Measurements from ENCODE around the gene CDH23. TPM values are rescaled to one million over a fixed set of nuclear protein-coding genes. Genes with fewer than 3 reads are reported as not detected.

Gene CDH23
- total RNA-seq, 2 experiments from 2014 or later, result 4.6 to 5.2 TPM

GRCh38 chr10:71363936-71364335 lies 32.8 kb upstream of the CDH23 start:
- no peak for ATAC-seq (ENCODE audit: poor library complexity)
- no peaks in the 10 kb centered on the region for H3K9me3 Mint-ChIP-seq
- no peak overlapping the region for H3K27ac Mint-ChIP-seq
- POLR2A ChIA-PET, result no interaction called here
- no peaks in the 10 kb centered on the region for H3K9me3 ChIP-seq (ENCODE audit: control insufficient read depth in 1 of 2, insufficient read depth in 1 of 2, low read length in 2 of 2)
- H3K27ac ChIP-seq (ENCODE audit: low read depth in 1 of 2, low read length in 2 of 2), result no peak overlapping the region
- CTCF ChIA-PET, result no interaction called here
- no peak overlapping the region for H3K4me3 Mint-ChIP-seq
- H3K27me3 Mint-ChIP-seq, result no peaks in the 10 kb centered on the region
- H3K36me3 Mint-ChIP-seq (ENCODE audit: low read depth), result peaks cover 36% of the 10 kb centered on the region
- no peaks in the 10 kb centered on the region for H3K4me1 Mint-ChIP-seq (ENCODE audit: low read depth)
- H3K4me1 ChIP-seq (ENCODE audit: insufficient read depth, low read length), result no peaks in the 10 kb centered on the region
- TF ChIP-seq CTCF (IDR thresholded peaks at IDR 0.05), result no peak
- no peak for DNase-seq
- intact Hi-C loops (cut with DNase I, micrococcal nuclease), result no loop called here
- peaks cover 2% of the 10 kb centered on the region for H3K36me3 ChIP-seq (ENCODE audit: insufficient read depth, low read length)
- H3K27me3 ChIP-seq (ENCODE audit: control insufficient read depth in 1 of 2, insufficient read depth in 2 of 2, low read length in 2 of 2), result no peaks in the 10 kb centered on the region
- H3K4me3 ChIP-seq (ENCODE audit: low read length), result no peak overlapping the region

- ChIA-PET CTCF (no interaction called here), POLR2A (no interaction called here)
- intact Hi-C loops (cut with DNase I, micrococcal nuclease), result no loop called here
- Histone ChIP-seq H3K4me3 (ENCODE audit: low read length) (no peak overlapping the region), H3K27me3 (ENCODE audit: control insufficient read depth in 1 of 2, insufficient read depth in 2 of 2, low read length in 2 of 2) (no peaks in the 10 kb centered on the region), H3K4me1 (ENCODE audit: insufficient read depth, low read length) (no peaks in the 10 kb centered on the region), H3K9me3 (ENCODE audit: control insufficient read depth in 1 of 2, insufficient read depth in 1 of 2, low read length in 2 of 2) (no peaks in the 10 kb centered on the region), H3K36me3 (ENCODE audit: insufficient read depth, low read length) (peaks cover 2% of the 10 kb centered on the region), H3K27ac (ENCODE audit: low read depth in 1 of 2, low read length in 2 of 2) (no peak overlapping the region)
- H3K36me3 Mint-ChIP-seq (ENCODE audit: low read depth), result peaks cover 24% of the 10 kb centered on the region
- H3K4me3 Mint-ChIP-seq, result no peak overlapping the region
- H3K4me1 Mint-ChIP-seq (ENCODE audit: low read depth), result no peaks in the 10 kb centered on the region
- DNase-seq (no peak), ATAC-seq (ENCODE audit: poor library complexity) (no peak)
- H3K27ac Mint-ChIP-seq, result no peak overlapping the region
- peaks cover 4% of the 10 kb centered on the region for H3K27me3 Mint-ChIP-seq
- H3K9me3 Mint-ChIP-seq, result no peaks in the 10 kb centered on the region
- TF ChIP-seq CTCF (IDR thresholded peaks at IDR 0.05), result no peak
Measured at GRCh38 chr10:71365366-71365765, 31.4 kb upstream of the CDH23 start.

- Histone ChIP-seq H3K9me3 (ENCODE audit: control insufficient read depth in 1 of 2, insufficient read depth in 1 of 2, low read length in 2 of 2) (no peaks in the 10 kb centered on the region), H3K4me1 (ENCODE audit: insufficient read depth, low read length) (no peaks in the 10 kb centered on the region), H3K27ac (ENCODE audit: low read depth in 1 of 2, low read length in 2 of 2) (no peak overlapping the region), H3K27me3 (ENCODE audit: control insufficient read depth in 1 of 2, insufficient read depth in 2 of 2, low read length in 2 of 2) (no peaks in the 10 kb centered on the region), H3K36me3 (ENCODE audit: insufficient read depth, low read length) (no peaks in the 10 kb centered on the region), H3K4me3 (ENCODE audit: low read length) (no peak overlapping the region)
- Mint-ChIP-seq H3K36me3 (ENCODE audit: low read depth) (peaks cover 16% of the 10 kb centered on the region), H3K9me3 (no peaks in the 10 kb centered on the region), H3K27ac (no peak overlapping the region), H3K4me3 (no peak overlapping the region), H3K4me1 (ENCODE audit: low read depth) (no peaks in the 10 kb centered on the region), H3K27me3 (peaks cover 12% of the 10 kb centered on the region)
- POLR2A ChIA-PET, result no interaction called here
- CTCF ChIA-PET, result interaction anchor here (1.2 kb wide), 1 partner anchor 17 kb away, joined by 4 read pairs; no protein-coding TSS in a partner anchor
- ATAC-seq (ENCODE audit: poor library complexity) (no peak), DNase-seq (peak in 2 of 14 experiments; percentile 28 to 40)
- intact Hi-C loops (cut with DNase I, micrococcal nuclease), result no loop called here
- no peak for TF ChIP-seq CTCF (IDR thresholded peaks at IDR 0.05)
Measured at GRCh38 chr10:71366690-71367089, 30.0 kb upstream of the CDH23 start.
